Ecto neural progenitor cell (in vitro differentiated cells): ENCODE data around the gene ENTPD7.
"Not testable (repeated sequence)": the region's sequence is repeated elsewhere in the genome, so short reads cannot be mapped to it uniquely, and the experiment has no call there.

ENCODE experiments used
- DNase-seq: peaks from one replicate; pipeline ENCODE4 v3.0.0-alpha.2; 2018; ENCODE audit warnings: low spot score

Gene ENTPD7

DNA sequence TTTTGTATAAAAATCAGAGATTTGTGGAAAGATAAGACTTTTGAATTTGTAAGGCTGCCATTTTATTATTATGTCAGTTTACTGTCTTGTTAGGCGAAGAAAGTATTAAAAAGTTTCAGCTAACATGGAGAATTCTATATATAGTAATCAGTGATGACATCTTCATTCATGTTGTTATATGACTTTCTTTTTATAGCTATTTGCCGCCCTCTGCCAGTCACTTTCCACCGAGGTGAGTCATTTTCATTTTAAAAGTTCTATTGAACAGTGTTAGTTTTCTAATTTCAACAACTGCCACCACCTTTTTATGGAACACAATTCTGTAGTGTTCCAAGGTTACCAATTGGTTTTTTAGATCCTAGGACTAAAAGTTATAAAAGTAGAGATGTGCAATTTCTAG is 84.5 kb downstream of the ENTPD7 start:
- no peak for DNase-seq

DNA sequence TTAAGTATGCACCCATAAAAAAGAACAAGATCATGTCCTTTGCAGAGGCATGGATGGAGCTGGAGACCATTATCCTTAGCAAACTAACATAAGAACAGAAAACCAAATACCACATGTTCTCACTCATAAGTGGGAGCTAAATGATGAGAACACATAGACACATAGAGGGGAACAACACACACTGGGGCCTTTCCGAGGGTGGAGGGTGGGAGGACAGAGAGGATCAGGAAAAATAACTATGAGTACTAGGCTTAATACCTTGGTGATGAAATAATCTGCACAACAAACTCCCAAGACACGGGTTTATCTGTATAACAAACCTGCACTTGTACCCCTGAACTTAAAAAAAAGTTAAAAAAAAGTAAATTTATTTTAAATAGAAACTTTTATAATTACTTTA is 86.9 kb downstream of the ENTPD7 start:
- DNase-seq: not testable (repeated sequence)

DNA sequence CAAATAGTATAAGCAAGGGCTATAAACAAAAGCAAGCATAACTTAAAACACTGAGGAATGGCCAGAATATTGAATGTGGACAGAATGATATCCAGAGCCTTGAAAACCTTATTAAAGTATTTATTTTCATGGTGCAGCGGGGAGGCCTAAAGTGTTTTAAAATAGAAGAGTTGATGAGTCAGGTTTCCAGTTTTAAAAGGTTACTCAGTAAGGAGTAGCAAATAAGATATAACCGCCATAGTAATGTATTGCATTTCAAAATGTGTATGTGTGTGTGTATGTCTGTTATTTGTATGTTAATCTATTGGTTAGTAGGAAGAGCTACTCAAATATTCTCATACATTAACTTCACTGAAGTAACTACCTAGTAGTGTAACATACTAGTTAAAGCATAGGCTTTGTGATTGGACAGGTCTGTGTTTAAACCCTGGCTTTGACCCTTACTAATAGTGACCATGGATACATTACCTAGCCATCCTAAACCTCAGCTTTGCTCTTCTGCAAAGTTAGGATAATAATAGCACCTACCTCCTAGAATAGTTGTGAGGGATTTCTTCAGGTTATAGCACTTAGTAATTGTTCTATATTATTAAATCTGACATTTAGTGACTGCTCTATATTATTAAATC is 89.6 kb downstream of the ENTPD7 start:
- no peak for DNase-seq

DNA sequence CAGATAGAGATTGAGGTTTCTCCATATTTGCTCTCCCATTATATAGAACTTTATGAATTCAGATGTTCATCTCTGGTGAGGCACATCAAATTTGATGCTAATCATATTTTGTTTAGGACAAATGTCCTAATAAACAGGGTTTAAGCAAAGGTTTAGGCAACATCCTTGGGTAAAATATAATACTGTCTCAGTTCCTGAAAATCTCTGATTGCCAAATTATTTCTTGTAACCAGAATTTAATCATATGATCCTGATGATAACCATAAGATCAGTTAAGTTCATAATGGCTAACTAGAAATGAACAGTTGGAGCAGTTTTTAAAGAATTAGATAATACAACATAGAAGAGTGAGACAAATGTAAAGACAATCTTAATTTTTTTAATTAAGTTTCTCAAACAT is 91.3 kb downstream of the ENTPD7 start:
- no peak for DNase-seq

DNA sequence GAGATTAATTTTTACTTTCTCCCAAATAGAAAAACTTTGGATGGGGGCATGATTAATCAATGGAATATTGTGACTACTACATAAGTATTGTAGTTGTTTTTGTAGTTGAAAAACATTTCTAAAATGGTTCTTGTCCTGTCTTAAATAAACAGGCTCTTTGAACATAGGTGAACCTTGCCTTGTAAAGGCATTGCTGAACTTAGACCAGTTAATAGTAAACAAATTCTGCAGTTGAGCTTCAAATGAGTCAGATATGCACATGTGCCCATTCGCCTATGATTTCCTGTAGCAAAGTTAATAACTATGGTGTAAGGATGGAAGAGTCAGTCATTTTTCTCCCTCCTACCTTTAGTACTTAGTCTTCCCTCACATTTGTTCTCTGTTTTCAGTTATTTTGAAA is 95.4 kb downstream of the ENTPD7 start:
- no peak for DNase-seq
